HG03558 (cell line): ENCODE measurements around the gene FARS2.

Experiments
- ATAC-seq: cut with Tn5 transposase; IDR thresholded peaks from one replicate; pipeline ENCODE4 v1.9.1; 2021; ENCODE audit warnings: moderate number of reproducible peaks; ENCODE audit not compliant: unreplicated experiment; ENCODE audit errors: extremely low read depth

Gene FARS2

DNA sequence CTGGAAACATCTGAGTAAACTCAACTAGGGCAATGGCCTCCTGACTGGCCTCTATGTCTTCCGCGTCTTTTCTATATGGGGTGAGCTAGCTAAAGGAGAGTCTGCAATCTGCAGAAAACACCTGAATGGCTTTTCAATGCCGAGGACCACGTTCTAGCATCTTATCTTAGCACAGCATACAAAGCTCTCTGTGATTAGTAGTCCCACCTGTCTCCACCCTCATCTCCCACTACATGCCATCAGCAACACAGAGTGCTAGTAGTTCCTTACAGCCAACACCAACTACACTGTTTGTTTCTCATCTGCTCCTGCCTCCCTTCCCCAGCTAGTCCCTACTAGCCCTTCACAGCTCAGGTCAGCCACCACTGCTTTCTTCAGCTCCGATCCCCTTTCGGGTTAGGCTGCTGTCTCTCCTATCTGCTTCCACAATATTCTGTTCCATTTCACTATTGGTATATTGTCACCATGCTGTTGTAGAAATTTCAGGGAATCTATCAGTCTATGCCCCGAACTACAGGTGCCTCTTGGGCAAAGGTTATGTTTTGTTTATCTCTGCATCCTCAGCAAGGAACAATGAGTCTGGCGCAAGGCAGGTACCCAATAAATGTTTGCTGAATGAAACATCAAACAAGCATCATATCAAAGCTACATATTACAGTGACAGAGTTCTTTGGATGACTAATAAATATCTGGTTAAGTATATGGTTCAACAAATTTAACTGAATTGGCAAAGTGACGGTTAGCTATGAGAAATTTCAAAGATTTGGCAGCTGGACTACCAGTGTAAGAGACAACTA lies 12.8 kb upstream of the FARS2 start:
- ATAC-seq = no peak

DNA sequence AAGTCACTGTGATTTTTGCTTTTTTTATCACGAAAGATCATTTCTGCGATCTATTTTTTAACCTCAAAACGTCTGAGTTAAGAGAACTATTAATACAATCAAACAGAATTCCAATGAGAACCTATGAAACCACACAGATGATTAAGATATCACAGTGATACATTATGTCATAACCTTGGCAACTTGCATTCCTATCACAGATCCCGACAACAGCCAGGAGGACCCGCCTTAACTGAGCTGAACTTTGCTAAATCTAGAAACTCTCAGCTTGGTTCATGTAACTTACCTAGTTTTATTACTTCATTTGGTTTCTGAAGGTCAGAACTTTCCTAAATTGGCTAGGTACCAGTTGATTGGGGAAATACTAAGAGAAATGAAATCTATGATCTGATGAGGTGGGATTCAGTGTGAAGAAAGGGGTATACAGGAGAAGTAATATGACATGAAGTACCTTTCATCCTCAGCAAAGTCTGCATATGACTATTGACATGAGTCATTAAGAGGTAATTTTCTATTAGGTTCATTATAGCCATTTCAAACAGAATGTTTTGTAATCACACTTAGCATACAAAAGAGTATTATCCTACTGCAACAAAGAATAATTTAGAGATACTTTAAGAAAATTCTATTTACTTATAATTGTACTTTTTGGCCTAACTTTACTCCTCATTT lies 11.7 kb upstream of the FARS2 start:
- no peak for ATAC-seq

DNA sequence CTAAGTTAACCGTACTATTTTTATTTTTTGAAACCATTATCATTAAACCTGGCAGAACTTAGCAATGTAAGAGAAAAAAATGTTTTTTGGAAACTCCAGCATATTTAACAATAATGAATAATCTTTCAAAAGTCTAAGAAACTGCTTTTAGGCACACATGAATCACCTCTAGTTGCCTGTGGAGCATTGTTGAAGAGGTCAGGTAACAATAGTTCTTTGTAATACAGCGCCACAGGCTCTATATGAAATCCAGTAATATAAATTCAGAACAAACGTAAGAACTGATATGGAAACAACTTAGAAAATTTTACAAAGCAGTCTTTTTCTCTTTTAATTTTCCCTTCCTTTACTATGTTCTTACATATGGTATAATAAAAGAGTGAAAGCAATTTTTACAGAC lies 10.9 kb upstream of the FARS2 start:
- no peak for ATAC-seq

DNA sequence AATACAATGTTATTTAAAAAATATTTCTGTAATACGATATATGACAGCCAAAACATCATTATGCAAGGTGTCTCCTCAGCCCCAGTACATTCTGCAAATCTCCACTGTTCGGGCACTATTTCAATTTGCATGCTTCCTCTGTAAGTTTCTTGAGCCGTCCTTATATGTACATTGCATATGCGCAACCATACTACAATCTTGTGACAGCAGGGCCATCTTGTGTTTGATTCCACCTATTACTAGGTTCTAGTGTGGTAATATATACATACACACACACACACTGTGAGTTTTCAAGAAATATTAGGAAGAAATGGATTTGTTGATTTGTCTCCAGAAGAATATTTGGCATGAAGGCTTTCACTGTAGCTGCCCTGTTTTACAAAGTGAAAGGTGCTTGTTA lies 10.4 kb upstream of the FARS2 start:
- ATAC-seq = no peak

DNA sequence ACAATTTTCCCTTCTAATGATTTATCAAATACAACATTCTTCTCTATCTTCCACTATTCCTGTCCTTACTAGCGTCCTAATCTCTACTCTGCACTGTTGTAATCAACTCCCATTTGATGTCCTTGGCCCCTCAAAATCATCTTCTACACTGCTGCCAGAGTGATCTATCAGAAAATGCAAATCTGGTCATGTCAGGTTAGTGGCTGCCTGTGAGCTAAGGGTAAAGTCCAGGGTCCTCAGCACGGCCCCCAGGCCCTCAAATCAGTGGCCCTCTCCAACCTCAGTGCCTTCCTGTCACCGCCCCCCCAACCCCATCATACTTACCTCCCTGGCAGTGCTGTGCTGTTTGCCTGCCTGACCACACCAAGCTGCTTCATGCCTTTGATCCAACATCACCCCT lies 4.4 kb upstream of the FARS2 start:
- no peak for ATAC-seq

DNA sequence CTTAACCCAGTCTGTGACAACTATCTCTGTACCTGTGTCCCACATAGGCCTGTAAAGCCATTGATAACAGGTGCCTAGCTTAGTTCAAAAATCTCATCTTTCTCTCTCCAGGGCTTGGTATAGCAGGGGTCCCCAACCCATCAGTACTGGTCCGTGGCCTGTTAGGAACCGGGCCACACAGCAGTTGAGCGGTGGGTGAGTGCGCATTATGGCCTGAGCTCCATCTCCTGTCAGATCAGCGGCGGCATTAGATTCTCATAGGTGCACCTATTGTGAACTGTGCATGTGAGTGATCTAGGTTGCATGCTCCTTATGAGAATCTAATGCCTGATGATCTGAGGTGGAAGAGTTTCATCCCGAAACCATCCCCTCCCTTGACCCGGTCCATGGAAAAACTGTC lies 3.9 kb upstream of the FARS2 start:
- no peak for ATAC-seq

DNA sequence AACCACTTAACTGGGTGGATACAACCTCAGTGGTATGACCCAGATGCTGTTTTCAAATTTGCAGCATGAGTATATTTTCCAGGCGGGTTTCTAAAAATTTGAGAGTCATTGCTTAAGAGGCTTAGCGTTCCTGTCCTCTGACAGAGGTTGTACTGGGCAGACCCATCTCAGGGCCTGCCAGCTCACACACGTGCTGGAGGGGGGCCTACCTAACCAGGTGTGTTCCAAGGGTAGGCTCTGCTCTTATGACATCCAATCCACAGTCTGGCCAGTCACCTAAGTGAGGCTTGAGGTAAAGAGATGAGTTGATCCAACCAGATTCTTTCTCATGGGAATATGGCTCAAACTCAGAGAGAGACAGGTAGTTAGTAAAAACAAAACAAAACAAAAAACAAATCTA lies 1.9 kb upstream of the FARS2 start:
- ATAC-seq = no peak

DNA sequence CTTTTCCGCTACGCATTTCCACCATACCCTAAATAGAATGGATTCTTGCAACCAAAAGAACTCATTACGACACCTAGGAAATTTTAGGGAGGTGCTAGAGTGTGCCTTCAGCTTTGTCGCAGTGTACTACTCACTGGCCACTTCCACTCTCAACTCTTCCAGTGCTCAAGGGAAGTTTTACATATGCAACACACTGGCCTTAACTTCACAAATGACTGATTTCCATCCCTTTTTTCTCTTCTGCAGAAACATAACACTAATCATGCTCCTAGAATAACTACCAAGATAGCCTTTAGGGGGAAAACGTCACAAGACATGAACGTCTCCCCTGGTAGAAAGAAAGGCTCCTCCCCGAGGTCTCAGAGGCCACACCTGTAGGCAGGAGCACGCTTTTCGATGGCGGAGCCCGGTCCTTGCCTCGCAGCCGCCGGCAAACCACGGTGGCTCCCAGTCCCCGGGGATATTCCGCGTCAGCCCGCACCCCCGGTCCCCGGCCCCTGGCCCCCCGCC lies 1.1 kb upstream of the FARS2 start:
- ATAC-seq = peak; percentile 48

DNA sequence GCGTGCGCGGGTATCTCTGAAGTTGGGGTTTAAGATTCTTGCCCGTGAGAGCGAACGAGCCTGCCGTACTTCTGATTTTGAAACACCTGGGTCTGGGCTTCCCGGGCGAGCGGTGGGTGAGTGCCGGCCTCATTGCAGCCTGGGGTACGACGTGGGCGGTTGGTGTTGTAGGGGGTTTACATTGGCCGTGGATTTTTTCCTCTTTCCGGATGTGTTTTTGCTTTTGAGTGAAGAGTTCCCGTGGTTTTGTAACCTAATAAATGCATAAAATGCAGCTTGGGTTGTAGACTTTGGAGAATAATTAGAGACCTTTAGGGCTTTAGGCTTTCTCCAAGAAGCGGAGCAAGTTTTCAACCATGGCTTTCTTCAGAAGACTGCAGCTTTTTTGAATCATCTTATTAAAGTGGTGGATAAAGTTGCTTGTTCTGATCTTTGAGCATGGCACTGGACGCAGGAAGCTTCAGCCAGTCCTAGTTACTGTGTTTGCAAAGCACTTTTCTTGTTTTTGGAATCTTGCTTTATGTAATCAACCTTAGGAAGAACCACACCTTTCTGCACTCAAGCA lies 314 bp downstream of the FARS2 start:
- no peak for ATAC-seq

DNA sequence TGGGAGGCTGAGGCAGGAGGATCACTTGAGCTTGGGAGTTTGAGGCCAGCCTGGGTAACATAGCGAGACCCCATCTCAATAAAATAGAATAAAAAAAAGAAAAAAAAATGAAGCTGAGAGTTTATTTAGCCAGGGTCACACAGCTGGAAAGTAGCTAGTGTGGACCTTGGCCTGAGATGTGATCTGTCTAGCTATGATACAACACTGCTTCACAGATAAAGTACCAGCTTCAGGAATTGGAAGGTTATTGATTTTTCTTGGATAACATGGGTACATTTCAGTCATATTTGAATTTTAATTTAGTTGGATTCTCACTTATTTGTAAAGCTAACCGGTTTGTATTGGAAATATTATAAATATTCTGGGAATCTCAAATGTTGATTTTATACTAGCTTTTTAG lies 5.1 kb downstream of the FARS2 start:
- ATAC-seq = no peak

DNA sequence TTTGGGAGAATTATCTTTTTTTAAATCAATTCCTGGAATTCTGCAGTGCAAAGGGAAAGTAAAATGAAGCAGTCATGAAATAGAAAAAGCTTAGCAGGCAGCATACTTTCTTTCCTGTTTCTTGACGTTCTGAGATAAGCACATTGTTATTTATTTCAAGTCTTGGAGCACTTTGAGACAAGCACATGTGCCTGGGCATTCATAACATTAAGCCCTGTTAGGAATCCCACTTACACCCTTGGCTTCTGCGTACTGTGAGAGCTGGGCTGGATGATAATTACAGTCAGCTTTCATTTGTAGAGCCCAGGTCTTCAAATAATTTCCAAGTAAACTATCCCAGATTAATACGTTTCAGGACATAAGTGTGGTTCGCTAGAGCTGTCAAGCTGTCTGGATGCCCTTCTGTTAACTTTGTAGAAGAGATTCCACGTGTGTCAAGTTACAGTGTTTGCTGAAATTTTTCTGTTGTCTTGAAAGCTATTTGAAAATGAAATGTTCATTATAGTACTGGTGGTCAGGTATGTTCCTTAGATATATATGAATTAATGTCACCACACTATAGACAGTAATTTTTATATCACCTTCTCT lies 8.9 kb downstream of the FARS2 start:
- ATAC-seq = no peak

DNA sequence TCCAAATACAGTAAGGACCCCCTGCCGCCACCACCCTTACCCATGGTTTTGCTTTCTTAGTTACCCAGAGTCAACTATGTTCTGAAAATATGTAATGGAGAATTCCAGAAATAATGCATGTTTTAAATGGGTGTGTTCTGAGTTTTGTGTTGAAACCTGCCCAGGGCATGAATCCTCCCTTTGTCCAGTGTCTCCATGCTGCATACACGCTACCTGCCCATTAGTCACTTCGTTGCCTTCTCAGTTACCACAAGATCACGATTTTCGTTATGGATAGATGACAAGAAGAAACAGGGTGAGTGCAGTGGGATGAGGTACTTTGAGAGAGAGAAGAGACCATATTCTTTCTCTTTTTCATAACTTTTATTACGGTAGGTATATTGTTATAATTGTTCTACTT lies 10.6 kb downstream of the FARS2 start:
- ATAC-seq = no peak

DNA sequence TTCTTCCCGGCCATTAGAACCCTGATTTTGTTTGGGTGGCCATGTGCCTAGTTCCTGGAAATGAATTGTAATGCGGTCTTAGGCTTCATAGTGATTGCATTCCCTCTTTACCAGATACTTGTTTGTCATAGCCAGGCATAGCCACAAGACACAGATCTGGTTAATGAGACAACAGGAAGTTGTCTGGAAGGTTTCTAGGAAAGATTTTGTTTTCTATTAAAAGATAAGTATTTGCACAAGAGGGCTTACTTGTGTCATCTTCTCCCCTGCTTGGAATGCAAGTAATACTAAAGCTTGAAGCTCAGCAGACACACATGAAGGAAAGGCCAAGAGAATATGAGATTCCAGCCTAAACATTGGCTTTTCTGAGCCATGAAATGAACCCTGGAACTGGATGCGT lies 12.9 kb downstream of the FARS2 start:
- no peak for ATAC-seq

DNA sequence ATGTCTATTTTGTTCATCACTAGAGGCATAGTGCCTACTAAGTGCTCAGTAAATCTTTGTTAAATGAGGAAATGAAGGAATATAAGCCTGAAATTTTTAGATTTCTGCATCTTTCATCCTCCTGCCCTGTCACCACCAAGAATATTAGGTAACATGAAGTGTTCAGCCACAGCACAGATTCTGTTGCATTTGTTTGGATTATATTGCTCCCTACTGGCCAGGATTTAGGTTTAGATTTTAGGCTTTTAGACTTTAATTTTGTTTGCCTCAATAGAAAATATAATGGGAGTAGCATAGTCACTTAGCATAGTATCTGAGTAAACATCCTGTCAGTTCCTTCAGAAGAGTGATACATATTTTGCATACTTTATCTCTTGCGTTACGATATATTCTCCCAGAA lies 14.2 kb downstream of the FARS2 start:
- ATAC-seq = no peak

DNA sequence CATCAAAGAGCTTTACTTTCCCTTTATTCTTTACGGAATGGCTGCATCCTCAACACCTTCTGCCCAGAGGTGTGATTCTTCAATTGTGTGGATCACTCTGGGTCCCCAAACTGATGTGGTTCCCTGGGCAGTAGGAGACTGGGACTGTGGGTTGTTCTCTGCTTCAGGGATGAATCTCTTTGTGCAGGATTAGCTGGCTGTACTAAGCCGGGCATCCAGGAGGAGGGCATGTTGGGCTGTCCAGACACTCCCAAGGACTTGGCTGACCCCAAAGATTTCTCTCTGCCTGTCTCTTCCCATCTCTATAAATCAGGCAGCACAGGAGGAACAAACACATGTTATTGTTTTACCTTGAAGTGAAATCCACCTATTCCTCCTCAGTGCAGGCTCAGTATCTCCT lies 15.3 kb downstream of the FARS2 start:
- no peak for ATAC-seq

DNA sequence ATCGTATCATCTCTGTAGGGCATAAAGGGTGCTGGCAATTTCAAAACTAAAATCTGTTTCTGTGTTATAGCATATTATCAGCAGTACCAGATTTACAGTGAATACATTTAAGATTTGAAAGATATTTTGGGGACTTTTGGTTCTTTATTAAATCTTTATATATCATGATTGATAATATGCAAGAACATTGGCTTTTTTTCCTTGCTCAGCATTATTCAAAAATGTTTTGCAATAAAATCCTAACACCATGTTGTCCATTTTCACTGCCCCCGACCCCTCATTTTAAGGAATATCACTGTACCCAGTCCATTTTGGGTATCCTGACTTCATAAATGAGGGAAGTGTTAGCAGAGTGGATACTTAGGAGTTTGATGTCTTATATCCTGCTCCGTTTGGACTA lies 16.3 kb downstream of the FARS2 start:
- no peak for ATAC-seq

DNA sequence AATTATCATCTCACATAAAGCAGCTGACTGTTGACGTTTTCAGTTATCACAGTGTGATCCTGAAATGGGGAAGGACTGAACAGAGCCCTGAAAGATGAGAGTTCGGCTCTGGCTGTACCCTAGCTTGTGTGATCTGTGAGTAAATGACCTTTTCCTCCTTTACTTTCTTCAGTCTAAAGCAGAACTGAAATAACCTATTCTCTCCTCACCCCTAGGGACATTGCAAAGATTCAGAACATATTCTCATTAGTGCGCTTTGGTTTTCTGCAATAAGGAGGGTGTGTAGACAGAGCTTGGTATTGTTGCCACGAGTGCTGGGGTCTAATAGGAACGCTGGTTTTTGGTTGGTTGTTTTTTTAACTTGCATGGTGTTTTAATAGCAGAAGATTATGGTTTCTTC lies 16.7 kb downstream of the FARS2 start:
- ATAC-seq = peak; percentile 80

DNA sequence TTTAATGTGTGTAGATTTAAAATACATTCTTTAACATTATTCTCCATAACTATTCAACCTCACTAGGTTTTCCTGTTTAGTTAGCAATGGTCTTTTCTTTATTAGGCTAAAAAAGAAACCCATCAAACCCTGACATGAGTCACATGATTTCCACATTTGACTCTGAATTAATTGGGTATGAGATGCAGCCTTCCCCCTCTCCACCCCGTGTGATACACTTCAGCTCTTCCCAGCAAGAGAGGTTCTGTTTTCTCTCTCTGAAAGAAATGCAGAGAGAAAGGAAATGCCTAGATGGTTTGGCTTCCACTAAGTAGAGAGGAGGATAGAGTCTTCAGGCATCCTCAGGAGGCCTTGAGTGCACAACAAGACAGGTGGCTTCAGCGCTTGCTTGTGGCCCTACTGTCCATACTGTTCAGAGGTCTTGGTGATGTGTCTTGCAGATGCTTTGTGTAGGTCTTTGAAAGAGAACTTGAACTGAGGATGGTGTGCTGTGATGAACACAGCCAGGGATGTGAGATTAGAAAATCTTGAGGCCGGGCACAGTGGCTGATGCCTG lies 17.3 kb downstream of the FARS2 start:
- ATAC-seq = no peak

DNA sequence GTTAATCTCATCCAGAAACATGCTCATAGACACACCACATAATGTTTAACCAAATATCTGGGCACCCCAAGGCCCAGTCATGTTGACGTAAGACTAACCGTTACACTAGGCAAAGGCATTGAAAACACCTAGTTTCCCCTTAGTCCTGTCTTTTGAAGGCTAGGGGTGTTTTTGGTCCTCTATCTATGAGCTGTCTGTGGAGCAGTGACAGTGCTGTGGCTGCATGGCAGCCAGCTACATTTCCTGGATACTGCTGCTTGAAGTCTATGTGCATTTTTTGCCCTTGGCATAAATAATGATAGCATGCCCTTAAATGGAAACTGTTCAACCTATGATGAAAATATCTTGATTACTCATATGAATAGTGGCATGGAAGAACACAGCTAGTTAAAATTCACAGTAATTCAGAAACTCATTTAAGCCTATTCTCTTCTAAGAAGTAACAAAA lies 18.6 kb downstream of the FARS2 start:
- no peak for ATAC-seq

DNA sequence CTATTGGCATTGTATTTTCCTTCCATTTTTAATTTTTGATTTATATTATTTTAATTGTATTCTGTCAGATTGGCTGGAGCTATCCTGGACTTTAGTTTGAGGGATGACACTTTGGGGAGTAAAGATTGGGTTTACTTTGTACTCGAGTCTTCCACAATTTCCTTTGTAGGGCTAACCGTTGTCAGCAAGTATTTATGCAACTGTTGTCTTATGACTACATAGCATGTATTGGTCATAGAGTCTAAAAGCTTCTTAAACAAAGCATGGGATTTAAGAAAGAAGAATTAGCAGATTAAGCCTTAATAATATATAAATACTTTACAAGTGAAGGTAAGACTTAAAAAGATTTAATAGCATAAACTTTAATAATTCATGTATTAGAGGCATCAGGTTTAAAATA lies 19.6 kb downstream of the FARS2 start:
- ATAC-seq = no peak

DNA sequence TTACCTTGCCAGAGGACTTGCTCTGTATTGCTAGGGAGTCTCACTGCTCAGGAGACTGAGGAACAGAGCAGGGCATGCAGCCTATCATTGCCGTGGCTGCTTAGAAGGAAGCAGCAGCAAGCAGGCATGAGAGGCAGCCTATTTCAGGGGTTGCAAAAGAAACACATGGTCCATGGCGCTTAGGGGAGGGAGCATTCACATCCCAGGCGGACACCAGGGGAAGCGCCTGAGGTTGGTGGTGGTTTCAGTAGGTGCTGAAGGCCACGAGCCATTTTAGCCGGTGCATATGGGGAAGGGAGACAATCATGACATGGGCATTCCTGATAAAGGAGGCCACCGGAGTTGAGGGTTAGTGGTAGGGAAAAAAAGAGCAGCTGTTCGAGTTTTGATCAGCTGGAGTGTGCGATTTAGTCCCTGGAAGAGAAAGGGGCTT lies 20.9 kb downstream of the FARS2 start:
- ATAC-seq = no peak
